ENCODE results near the gene KAT2B. TPM values are rescaled to one million over a fixed set of nuclear protein-coding genes. Genes with fewer than 3 reads are reported as not detected.

The KAT2B gene
- total and polyA plus RNA-seq, 4 donors: 9.3 to 42.6 (median 17.3) TPM

- TF ChIP-seq, protein P1, sequence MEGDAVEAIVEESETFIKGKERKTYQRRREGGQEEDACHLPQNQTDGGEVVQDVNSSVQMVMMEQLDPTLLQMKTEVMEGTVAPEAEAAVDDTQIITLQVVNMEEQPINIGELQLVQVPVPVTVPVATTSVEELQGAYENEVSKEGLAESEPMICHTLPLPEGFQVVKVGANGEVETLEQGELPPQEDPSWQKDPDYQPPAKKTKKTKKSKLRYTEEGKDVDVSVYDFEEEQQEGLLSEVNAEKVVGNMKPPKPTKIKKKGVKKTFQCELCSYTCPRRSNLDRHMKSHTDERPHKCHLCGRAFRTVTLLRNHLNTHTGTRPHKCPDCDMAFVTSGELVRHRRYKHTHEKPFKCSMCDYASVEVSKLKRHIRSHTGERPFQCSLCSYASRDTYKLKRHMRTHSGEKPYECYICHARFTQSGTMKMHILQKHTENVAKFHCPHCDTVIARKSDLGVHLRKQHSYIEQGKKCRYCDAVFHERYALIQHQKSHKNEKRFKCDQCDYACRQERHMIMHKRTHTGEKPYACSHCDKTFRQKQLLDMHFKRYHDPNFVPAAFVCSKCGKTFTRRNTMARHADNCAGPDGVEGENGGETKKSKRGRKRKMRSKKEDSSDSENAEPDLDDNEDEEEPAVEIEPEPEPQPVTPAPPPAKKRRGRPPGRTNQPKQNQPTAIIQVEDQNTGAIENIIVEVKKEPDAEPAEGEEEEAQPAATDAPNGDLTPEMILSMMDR (IDR thresholded peaks at IDR 0.05; ENCODE audit: control extremely low read depth, extremely low read depth): no peak
- 72 to 74% methylated on average over 4 of the region's 4 CpGs for WGBS, 2 donors
- Histone ChIP-seq H3K4me3 (no peak overlapping the region), H3K27ac (ENCODE audit: low read depth in 1 of 2, low read length in 1 of 2) (no peak overlapping the region), H3K4me1 (ENCODE audit: control insufficient read depth in 5 of 5, insufficient read depth in 5 of 5, low read length in 5 of 5) (peaks cover 4 to 30% (median 13%) of the 10 kb centered on the region in 5 donors), H3K9me3 (ENCODE audit: control insufficient read depth in 4 of 4, insufficient read depth in 3 of 4, low read length in 3 of 4) (no peaks in the 10 kb centered on the region), H3K36me3 (ENCODE audit: control insufficient read depth in 4 of 4, insufficient read depth in 4 of 4, low read length in 4 of 4) (no peaks in the 10 kb centered on the region), H3K27me3 (ENCODE audit: control insufficient read depth in 3 of 3, insufficient read depth in 3 of 3, low read length in 2 of 3) (no peaks in the 10 kb centered on the region), H3K9ac (ENCODE audit: insufficient read depth in 1 of 2, low read length in 2 of 2) (no peak overlapping the region)
- DNase-seq: no peak
- no peak for ATAC-seq (ENCODE audit: insufficient read depth, low FRiP score)
Observed at GRCh38 chr3:20062996-20063395, 22.8 kb downstream of the KAT2B start.

GRCh38 chr3:20064387-20064786 is 24.1 kb downstream of the KAT2B start:
- TF ChIP-seq, protein P1 (IDR thresholded peaks at IDR 0.05; ENCODE audit: control extremely low read depth, extremely low read depth): no peak
- H3K9ac ChIP-seq (ENCODE audit: insufficient read depth in 1 of 2, low read length in 2 of 2): no peak overlapping the region
- 87 to 94% methylated on average over 3 of the region's 3 CpGs for WGBS, 2 donors
- H3K27ac ChIP-seq (ENCODE audit: low read depth in 1 of 2, low read length in 1 of 2): no peak overlapping the region
- DNase-seq (no peak), ATAC-seq (ENCODE audit: insufficient read depth, low FRiP score) (no peak)
- H3K36me3 ChIP-seq (ENCODE audit: control insufficient read depth in 4 of 4, insufficient read depth in 4 of 4, low read length in 4 of 4): no peaks in the 10 kb centered on the region
- H3K27me3 ChIP-seq (ENCODE audit: control insufficient read depth in 3 of 3, insufficient read depth in 3 of 3, low read length in 2 of 3): no peaks in the 10 kb centered on the region
- no peaks in the 10 kb centered on the region for H3K9me3 ChIP-seq (ENCODE audit: control insufficient read depth in 4 of 4, insufficient read depth in 3 of 4, low read length in 3 of 4)
- H3K4me1 ChIP-seq (ENCODE audit: control insufficient read depth in 5 of 5, insufficient read depth in 5 of 5, low read length in 5 of 5): peaks cover 4 to 25% (median 10%) of the 10 kb centered on the region in 5 donors
- no peak overlapping the region for H3K4me3 ChIP-seq

DNA sequence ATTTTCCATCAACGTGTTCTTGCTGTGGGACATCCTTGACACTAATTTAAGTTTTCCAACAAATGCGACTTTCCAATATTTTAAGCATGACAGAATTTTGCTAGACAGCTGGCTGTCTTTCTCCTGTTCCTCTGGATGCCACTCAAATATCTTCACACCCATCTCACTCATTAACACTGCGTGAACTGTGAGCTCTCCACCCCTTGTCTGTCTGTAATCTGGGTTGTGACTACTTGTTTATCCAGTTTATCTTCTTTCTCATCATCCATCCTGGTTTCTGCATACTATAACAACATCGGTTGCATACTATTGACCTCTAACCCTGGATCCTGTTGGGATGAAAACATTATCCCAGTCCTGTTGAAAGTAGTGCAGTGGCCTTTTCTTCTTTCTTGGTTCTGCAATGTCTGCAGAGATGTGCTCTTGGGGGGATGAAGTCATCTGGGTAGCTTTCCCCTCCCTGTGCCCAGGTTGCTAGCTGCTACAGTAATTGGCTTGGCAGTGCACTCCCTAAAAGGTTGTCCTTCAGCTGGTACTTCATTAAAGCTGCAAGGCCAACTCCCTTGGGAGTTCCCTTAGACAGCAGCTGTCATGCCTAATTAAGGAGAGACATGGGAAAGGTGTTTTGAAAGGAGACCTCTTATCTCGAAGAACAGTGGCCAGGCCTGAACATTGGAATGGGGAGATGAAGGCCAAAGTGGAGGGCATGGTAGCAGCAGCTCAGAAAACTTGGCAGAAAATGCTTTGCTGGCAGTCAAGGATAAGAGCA is 24.7 kb downstream of the KAT2B start:
- ATAC-seq (ENCODE audit: insufficient read depth, low FRiP score): no peak
- H3K4me3 ChIP-seq: no peak overlapping the region
- 74 to 89% methylated on average over 5 of the region's 5 CpGs for WGBS, 2 donors
- peaks cover 4 to 28% (median 8%) of the 10 kb centered on the region in 5 donors for H3K4me1 ChIP-seq (ENCODE audit: control insufficient read depth in 5 of 5, insufficient read depth in 5 of 5, low read length in 5 of 5)
- H3K9me3 ChIP-seq (ENCODE audit: control insufficient read depth in 4 of 4, insufficient read depth in 3 of 4, low read length in 3 of 4): no peaks in the 10 kb centered on the region
- no peak overlapping the region for H3K9ac ChIP-seq (ENCODE audit: insufficient read depth in 1 of 2, low read length in 2 of 2)
- H3K27me3 ChIP-seq (ENCODE audit: control insufficient read depth in 3 of 3, insufficient read depth in 3 of 3, low read length in 2 of 3): no peaks in the 10 kb centered on the region
- H3K27ac ChIP-seq (ENCODE audit: low read depth in 1 of 2, low read length in 1 of 2): no peak overlapping the region
- DNase-seq: no peak
- no peaks in the 10 kb centered on the region for H3K36me3 ChIP-seq (ENCODE audit: control insufficient read depth in 4 of 4, insufficient read depth in 4 of 4, low read length in 4 of 4)
- TF ChIP-seq, protein P1 (IDR thresholded peaks at IDR 0.05; ENCODE audit: control extremely low read depth, extremely low read depth): no peak
